ENCODE results near the gene AFF3.

- TF ChIP-seq, protein P1, sequence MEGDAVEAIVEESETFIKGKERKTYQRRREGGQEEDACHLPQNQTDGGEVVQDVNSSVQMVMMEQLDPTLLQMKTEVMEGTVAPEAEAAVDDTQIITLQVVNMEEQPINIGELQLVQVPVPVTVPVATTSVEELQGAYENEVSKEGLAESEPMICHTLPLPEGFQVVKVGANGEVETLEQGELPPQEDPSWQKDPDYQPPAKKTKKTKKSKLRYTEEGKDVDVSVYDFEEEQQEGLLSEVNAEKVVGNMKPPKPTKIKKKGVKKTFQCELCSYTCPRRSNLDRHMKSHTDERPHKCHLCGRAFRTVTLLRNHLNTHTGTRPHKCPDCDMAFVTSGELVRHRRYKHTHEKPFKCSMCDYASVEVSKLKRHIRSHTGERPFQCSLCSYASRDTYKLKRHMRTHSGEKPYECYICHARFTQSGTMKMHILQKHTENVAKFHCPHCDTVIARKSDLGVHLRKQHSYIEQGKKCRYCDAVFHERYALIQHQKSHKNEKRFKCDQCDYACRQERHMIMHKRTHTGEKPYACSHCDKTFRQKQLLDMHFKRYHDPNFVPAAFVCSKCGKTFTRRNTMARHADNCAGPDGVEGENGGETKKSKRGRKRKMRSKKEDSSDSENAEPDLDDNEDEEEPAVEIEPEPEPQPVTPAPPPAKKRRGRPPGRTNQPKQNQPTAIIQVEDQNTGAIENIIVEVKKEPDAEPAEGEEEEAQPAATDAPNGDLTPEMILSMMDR (IDR thresholded peaks at IDR 0.05; ENCODE audit: low read depth, low read length, poor library complexity, severe bottlenecking), result no peak
- no peak for TF ChIP-seq EZH2phosphoT487 (IDR thresholded peaks at IDR 0.05; ENCODE audit: borderline replicate concordance, low read length)
Measured at GRCh38 chr2:99709229-99709628, 433.2 kb downstream of the AFF3 start.
